IMR-90 (cell line): ENCODE measurements around the gene PANK4. TPM values are rescaled to one million over a fixed set of nuclear protein-coding genes. Genes with fewer than 3 reads are reported as not detected.

ENCODE experiments used
- ATAC-seq: fragments of 200-7000 bp; cut with Tn5 transposase; 2 replicates; pipeline ENCODE4 v1.9.1; 2020; ENCODE audit warnings: low read depth, mild to moderate bottlenecking, moderate library complexity
- BruUV-seq: library from RNA; stranded (reverse); fragments of 400-500 nt; replicated peaks from 2 replicates; lab custom pipeline; 2021; lab: Mats Ljungman, UMichigan
- CTCF ChIA-PET: fragments of 300-600 bp; formaldehyde crosslinking; extraction: SDS; loops from one replicate; lab custom pipeline; 2021; ENCODE audit warnings: antibody characterized with exemption; lab: Yijun Ruan, JAX
- POLR2A ChIA-PET: fragments of 300-600 bp; sonication (Branson Sonifier 250); formaldehyde crosslinking; loops from one replicate; lab custom pipeline; 2022; ENCODE audit warnings: antibody characterized with exemption; ENCODE audit not compliant: unreplicated experiment; lab: Charles Lee
- DNase-seq: peaks from one replicate; pipeline ENCODE4 v3.0.0; 2013
- H2AFZ ChIP-seq: replicated peaks from 2 replicates; pipeline ENCODE3; 2013; ENCODE audit warnings: low read length, mild to moderate bottlenecking; ENCODE audit not compliant: poor library complexity
- H2AK5ac ChIP-seq: 2 replicates; pipeline ENCODE4 v1.6.1; 2013; ENCODE audit warnings: low read depth, low read length, inconsistent platforms
- H2AK9ac ChIP-seq: replicated peaks from 2 replicates; pipeline ENCODE3; 2013; ENCODE audit warnings: mild to moderate bottlenecking, low read depth, low read length, moderate library complexity; ENCODE audit not compliant: poor library complexity
- H2BK120ac ChIP-seq: 2 replicates; pipeline ENCODE4 v1.6.1; 2013; ENCODE audit warnings: low read depth, low read length, inconsistent platforms
- H2BK15ac ChIP-seq: 3 replicates; pipeline ENCODE4 v1.6.1; 2013; ENCODE audit warnings: low read depth, low read length, inconsistent platforms
- H2BK20ac ChIP-seq: 2 replicates; pipeline ENCODE4 v1.6.1; 2013; ENCODE audit warnings: low read depth, mild to moderate bottlenecking, inconsistent platforms, low read length, moderate library complexity
- H2BK5ac ChIP-seq: 2 replicates; pipeline ENCODE4 v1.6.1; 2013; ENCODE audit warnings: mild to moderate bottlenecking, low read depth, low read length, inconsistent platforms; ENCODE audit not compliant: poor library complexity, severe bottlenecking
- H3K14ac ChIP-seq: replicated peaks from 2 replicates; pipeline ENCODE4 v1.6.1; 2013; ENCODE audit warnings: low read depth, low read length, inconsistent platforms
- H3K18ac ChIP-seq: 2 replicates; pipeline ENCODE4 v1.6.1; 2013; ENCODE audit warnings: low read depth, low read length, control low read depth
- H3K23ac ChIP-seq: 2 replicates; pipeline ENCODE4 v1.6.1; 2013; ENCODE audit warnings: low read depth, low read length, inconsistent platforms
- H3K27ac ChIP-seq: 2 replicates; pipeline ENCODE4 v1.5.1; 2013; ENCODE audit warnings: mild to moderate bottlenecking, control low read depth, low read length; ENCODE audit not compliant: insufficient read depth
- H3K27me3 ChIP-seq: 2 replicates; pipeline ENCODE4 v1.6.1; 2013; ENCODE audit warnings: low read length; ENCODE audit not compliant: control insufficient read depth, insufficient read depth
- H3K36me3 ChIP-seq: 2 replicates; pipeline ENCODE4 v1.6.1; 2013; ENCODE audit warnings: low read length, mixed read lengths; ENCODE audit not compliant: control insufficient read depth, insufficient read depth
- H3K4ac ChIP-seq: 2 replicates; pipeline ENCODE4 v1.6.1; 2013; ENCODE audit warnings: low read depth, low read length, inconsistent platforms
- H3K4me1 ChIP-seq: 2 replicates; pipeline ENCODE4 v1.6.1; 2013; ENCODE audit warnings: low read length, mixed read lengths; ENCODE audit not compliant: control insufficient read depth, insufficient read depth
- H3K4me2 ChIP-seq: 2 replicates; pipeline ENCODE4 v1.6.1; 2013; ENCODE audit warnings: low read depth, mild to moderate bottlenecking, control low read depth, low read length, moderate library complexity
- H3K4me3 ChIP-seq: 2 replicates; pipeline ENCODE4 v1.5.1; 2013; ENCODE audit warnings: low read depth, mild to moderate bottlenecking, control low read depth, low read length, moderate library complexity; ENCODE audit not compliant: insufficient read depth
- H3K56ac ChIP-seq: 2 replicates; pipeline ENCODE4 v1.6.1; 2013; ENCODE audit warnings: low read length, inconsistent platforms; ENCODE audit not compliant: insufficient read depth; ENCODE audit errors: extremely low read depth
- H3K79me1 ChIP-seq, 2 experiments: 2 replicates each; pipeline ENCODE4 v1.6.1; 2013; ENCODE audit warnings: low read length in 2 of 2, inconsistent platforms in 1 of 2, low read depth in 1 of 2
- H3K9ac ChIP-seq: 2 replicates; pipeline ENCODE4 v1.6.1; 2013; ENCODE audit warnings: low read depth, low read length, control low read depth
- H3K9me1 ChIP-seq: 2 replicates; pipeline ENCODE4 v1.6.1; 2013; ENCODE audit warnings: low read length, inconsistent platforms; ENCODE audit not compliant: insufficient read depth
- H3K9me3 ChIP-seq: 2 replicates; pipeline ENCODE4 v1.6.1; 2013; ENCODE audit warnings: low read length; ENCODE audit not compliant: control insufficient read depth, insufficient read depth
- H4K20me1 ChIP-seq: 2 replicates; pipeline ENCODE4 v1.6.1; 2013; ENCODE audit warnings: low read length, inconsistent platforms; ENCODE audit not compliant: insufficient read depth
- H4K5ac ChIP-seq: 2 replicates; pipeline ENCODE4 v1.6.1; 2013; ENCODE audit warnings: mild to moderate bottlenecking, low read depth, low read length, control low read depth
- H4K8ac ChIP-seq, 2 experiments: 2 replicates each; pipeline ENCODE4 v1.6.1; 2013; ENCODE audit warnings: low read depth in 2 of 2, low read length in 2 of 2, control low read depth in 1 of 2, inconsistent platforms in 1 of 2
- H4K91ac ChIP-seq: 2 replicates; pipeline ENCODE4 v1.6.1; 2013; ENCODE audit warnings: low read depth, low read length, inconsistent platforms; ENCODE audit not compliant: insufficient read depth
- BHLHE40 ChIP-seq: fragments of 150-350 bp; IDR thresholded peaks from 2 replicates; pipeline ENCODE4 v1.6.1; 2016; ENCODE audit warnings: mild to moderate bottlenecking, low read depth, low read length
- CEBPB ChIP-seq: IDR thresholded peaks from 2 replicates; pipeline ENCODE4 v1.6.1; 2012; ENCODE audit warnings: low read depth, low read length, improper control_type of control experiment
- CHD1 ChIP-seq: IDR thresholded peaks from 2 replicates; pipeline ENCODE4 v1.6.1; 2012; ENCODE audit warnings: low read depth, low read length, improper control_type of control experiment
- FOS ChIP-seq: fragments of 150-350 bp; IDR thresholded peaks from 2 replicates; pipeline ENCODE4 v1.6.1; 2016; ENCODE audit warnings: low read depth, low read length
- MAFK ChIP-seq: IDR thresholded peaks from 2 replicates; pipeline ENCODE4 v1.6.1; 2012; ENCODE audit warnings: low read depth, low read length, improper control_type of control experiment
- MAZ ChIP-seq: IDR thresholded peaks from 2 replicates; pipeline ENCODE4 v1.6.1; 2012; ENCODE audit warnings: low read depth, mild to moderate bottlenecking, low read length, improper control_type of control experiment, moderate library complexity, borderline replicate concordance
- MXI1 ChIP-seq: IDR thresholded peaks from 2 replicates; pipeline ENCODE4 v1.6.1; 2012; ENCODE audit warnings: low read depth, mild to moderate bottlenecking, low read length, moderate library complexity, borderline replicate concordance
- NFE2L2 ChIP-seq: fragments of 150-350 bp; IDR thresholded peaks from 2 replicates; pipeline ENCODE4 v1.6.1; 2016; ENCODE audit warnings: low read depth, mild to moderate bottlenecking, low read length
- POLR2A ChIP-seq: IDR thresholded peaks from 2 replicates; pipeline ENCODE4 v1.6.1; 2012; ENCODE audit warnings: mild to moderate bottlenecking, low read depth, low read length
- RAD21 ChIP-seq: IDR thresholded peaks from 2 replicates; pipeline ENCODE4 v1.6.1; 2012; ENCODE audit warnings: low read length, improper control_type of control experiment
- RCOR1 ChIP-seq: IDR thresholded peaks from 2 replicates; pipeline ENCODE4 v1.6.1; 2012; ENCODE audit warnings: mild to moderate bottlenecking, low read length, improper control_type of control experiment; ENCODE audit not compliant: insufficient replicate concordance
- RFX5 ChIP-seq: IDR thresholded peaks from 2 replicates; pipeline ENCODE4 v1.8.0; 2012; ENCODE audit warnings: low read depth, mild to moderate bottlenecking, low read length, moderate library complexity
- SMC3 ChIP-seq: fragments of 150-350 bp; IDR thresholded peaks from 2 replicates; pipeline ENCODE4 v1.6.1; 2016; ENCODE audit warnings: low read depth, mild to moderate bottlenecking, antibody characterized with exemption, low read length, moderate library complexity
- WGBS, 2 experiments: methylation state at CpG; one replicate each; pipeline versions ENCODE4 v1.1.5 to v1.1.7; 2013; ENCODE audit warnings: missing lambda C conversion rate in 2 of 2; ENCODE audit not compliant: insufficient read length in 1 of 2; ENCODE audit errors: extremely low coverage in 2 of 2; 5-methylcytosine and 5-hydroxymethylcytosine counted together
- dilution Hi-C: fragments of 300-500 bp; cut with HindIII; formaldehyde crosslinking; loops from one replicate; pipeline ENCODE4 v1.14.3; 2018; ENCODE audit warnings: low sequenced_read_pairs; ENCODE audit not compliant: unreplicated experiment
- in situ Hi-C: fragments of 300-500 bp; cut with MboI; formaldehyde crosslinking; loops from 3 replicates; pipeline ENCODE4 v1.14.3; 2019; ENCODE audit warnings: low sequenced_read_pairs, inconsistent platforms, mixed read lengths
- intact Hi-C: fragments of 100-400 bp; cut with micrococcal nuclease; formaldehyde crosslinking; loops from 2 replicates; pipeline ENCODE4 v1.10.0; 2022
- polyA plus RNA-seq, 3 experiments: library from polyadenylated mRNA; depleted of rRNA; stranded (reverse); fragments of >200 nt; gene quantifications; 2 replicates each; pipeline ENCODE4 v1.2.3, GENCODE V29; 2012; ENCODE audit warnings: low replicate concordance in 1 of 3
- total RNA-seq: library from RNA; depleted of rRNA; stranded (reverse); fragments of >200 nt; gene quantifications from 2 replicates; pipeline ENCODE4 v1.2.3, GENCODE V29; 2012
- TF ChIP-seq, protein P1 (sequence below): fragments of 150-350 bp; IDR thresholded peaks from 2 replicates; pipeline ENCODE4 v1.6.1; 2017; ENCODE audit warnings: mild to moderate bottlenecking, antibody characterized with exemption, low read length, low read depth
- TF ChIP-seq, protein P2 (sequence below): conservative IDR thresholded peaks from 2 replicates; pipeline ENCODE4 v1.5.1; 2012; ENCODE audit warnings: mild to moderate bottlenecking, low read depth, low read length, improper control_type of control experiment
- TF ChIP-seq, protein P3 (sequence below): fragments of 150-350 bp; IDR thresholded peaks from 2 replicates; pipeline ENCODE4 v1.6.1; 2016; ENCODE audit warnings: low read depth, mild to moderate bottlenecking, low read length, moderate library complexity, borderline replicate concordance

PANK4 gene
- total and polyA plus RNA-seq, 2 of the 4 experiments (the other 2 are of a cell fraction): 14.0 to 18.5 TPM

DNA sequence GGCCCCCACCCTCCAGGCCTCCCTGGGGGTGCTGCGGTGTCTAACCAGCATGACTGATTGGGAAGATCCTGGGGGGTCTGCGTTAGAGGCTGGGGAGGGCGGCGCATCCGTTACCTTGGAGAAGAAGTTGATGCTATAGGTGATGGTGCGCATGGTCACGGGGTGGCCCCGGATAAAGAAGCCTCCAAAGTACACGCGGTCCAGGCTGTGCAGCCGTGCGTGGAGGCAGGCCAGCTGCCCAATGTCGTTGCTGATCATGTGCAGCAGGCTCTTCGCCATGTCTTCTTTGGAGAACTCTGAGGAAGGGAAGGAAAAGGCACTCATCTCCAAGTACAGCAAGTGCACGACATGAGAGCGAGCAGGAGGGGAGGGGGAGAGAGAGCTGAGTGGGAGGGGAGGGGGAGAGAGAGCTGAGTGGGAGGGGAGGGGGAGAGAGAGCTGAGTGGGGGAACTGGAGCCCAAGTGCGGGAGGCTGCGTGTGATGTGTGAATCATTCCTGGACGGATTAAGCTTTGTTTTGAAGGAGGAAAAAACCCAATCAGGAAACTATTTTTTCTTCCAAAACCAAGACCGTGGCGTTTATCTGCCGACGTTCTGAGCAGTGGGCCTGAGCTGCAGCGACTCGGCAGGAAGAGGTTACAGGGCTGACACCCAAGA is 7.2 kb downstream of the PANK4 start:
- Histone ChIP-seq H2BK120ac (no peak overlapping the region), H4K8ac (no peak overlapping the region), H3K14ac (no peak overlapping the region), H4K5ac (no peak overlapping the region), H3K4me3 (no peak overlapping the region), H3K36me3 (peaks cover 64% of the 10 kb centered on the region), H4K20me1 (peaks cover 30% of the 10 kb centered on the region), H4K91ac (no peak overlapping the region), H3K9me1 (peaks cover 12% of the 10 kb centered on the region), H3K27ac (no peak overlapping the region), H3K23ac (no peak overlapping the region), H2BK5ac (no peak overlapping the region), H2AK5ac (no peak overlapping the region), H3K4ac (no peak overlapping the region), H3K9ac (no peak overlapping the region), H2BK15ac (no peak overlapping the region), H2AFZ (no peak overlapping the region), H2BK20ac (no peak overlapping the region), H3K27me3 (no peaks in the 10 kb centered on the region), H3K18ac (no peak overlapping the region), H3K4me1 (peaks cover 10% of the 10 kb centered on the region), H3K79me1 (peaks cover 7 to 35% of the 10 kb centered on the region in 2 experiments), H3K4me2 (no peak overlapping the region), H3K56ac (no peak overlapping the region), H2AK9ac (peak overlapping the region; percentile 76), H3K9me3 (no peaks in the 10 kb centered on the region)
- TF ChIP-seq SMC3 (no peak), MAFK (no peak), POLR2A (no peak), RCOR1 (no peak), RAD21 (no peak), RFX5 (no peak), MXI1 (no peak), NFE2L2 (no peak), CEBPB (no peak), FOS (no peak), MAZ (no peak), CHD1 (no peak), BHLHE40 (no peak)
- TF ChIP-seq, protein P1, sequence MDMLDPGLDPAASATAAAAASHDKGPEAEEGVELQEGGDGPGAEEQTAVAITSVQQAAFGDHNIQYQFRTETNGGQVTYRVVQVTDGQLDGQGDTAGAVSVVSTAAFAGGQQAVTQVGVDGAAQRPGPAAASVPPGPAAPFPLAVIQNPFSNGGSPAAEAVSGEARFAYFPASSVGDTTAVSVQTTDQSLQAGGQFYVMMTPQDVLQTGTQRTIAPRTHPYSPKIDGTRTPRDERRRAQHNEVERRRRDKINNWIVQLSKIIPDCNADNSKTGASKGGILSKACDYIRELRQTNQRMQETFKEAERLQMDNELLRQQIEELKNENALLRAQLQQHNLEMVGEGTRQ: no peak
- TF ChIP-seq, protein P2, sequence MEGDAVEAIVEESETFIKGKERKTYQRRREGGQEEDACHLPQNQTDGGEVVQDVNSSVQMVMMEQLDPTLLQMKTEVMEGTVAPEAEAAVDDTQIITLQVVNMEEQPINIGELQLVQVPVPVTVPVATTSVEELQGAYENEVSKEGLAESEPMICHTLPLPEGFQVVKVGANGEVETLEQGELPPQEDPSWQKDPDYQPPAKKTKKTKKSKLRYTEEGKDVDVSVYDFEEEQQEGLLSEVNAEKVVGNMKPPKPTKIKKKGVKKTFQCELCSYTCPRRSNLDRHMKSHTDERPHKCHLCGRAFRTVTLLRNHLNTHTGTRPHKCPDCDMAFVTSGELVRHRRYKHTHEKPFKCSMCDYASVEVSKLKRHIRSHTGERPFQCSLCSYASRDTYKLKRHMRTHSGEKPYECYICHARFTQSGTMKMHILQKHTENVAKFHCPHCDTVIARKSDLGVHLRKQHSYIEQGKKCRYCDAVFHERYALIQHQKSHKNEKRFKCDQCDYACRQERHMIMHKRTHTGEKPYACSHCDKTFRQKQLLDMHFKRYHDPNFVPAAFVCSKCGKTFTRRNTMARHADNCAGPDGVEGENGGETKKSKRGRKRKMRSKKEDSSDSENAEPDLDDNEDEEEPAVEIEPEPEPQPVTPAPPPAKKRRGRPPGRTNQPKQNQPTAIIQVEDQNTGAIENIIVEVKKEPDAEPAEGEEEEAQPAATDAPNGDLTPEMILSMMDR: no peak
- TF ChIP-seq, protein P3, sequence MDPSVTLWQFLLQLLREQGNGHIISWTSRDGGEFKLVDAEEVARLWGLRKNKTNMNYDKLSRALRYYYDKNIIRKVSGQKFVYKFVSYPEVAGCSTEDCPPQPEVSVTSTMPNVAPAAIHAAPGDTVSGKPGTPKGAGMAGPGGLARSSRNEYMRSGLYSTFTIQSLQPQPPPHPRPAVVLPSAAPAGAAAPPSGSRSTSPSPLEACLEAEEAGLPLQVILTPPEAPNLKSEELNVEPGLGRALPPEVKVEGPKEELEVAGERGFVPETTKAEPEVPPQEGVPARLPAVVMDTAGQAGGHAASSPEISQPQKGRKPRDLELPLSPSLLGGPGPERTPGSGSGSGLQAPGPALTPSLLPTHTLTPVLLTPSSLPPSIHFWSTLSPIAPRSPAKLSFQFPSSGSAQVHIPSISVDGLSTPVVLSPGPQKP: no peak
- DNase-seq: no peak
- ChIA-PET CTCF (no interaction called here), POLR2A (no interaction called here)
- intact Hi-C loops: no loop called here
- in situ Hi-C loops: no loop called here
- dilution Hi-C loops: no loop called here
- 98% methylated on average over 6 of the region's 25 CpGs; no CpG with 5 or more reads in 1 of the 2 experiments for WGBS, 2 experiments
- ATAC-seq: no peak
- no TSS peak for BruUV-seq
